SK-N-SH treated with all-trans-retinoic acid at 6 μM for 48 hours (cell line): ENCODE data around the gene LSAMP.
A peak's percentile ranks its signal among the peaks of the same experiment; 100 is the strongest.

ENCODE experiments used
- ATAC-seq: fragments of 200-7000 bp; cut with Tn5 transposase; 3 replicates; pipeline ENCODE4 v1.9.1; 2020; ENCODE audit warnings: mild to moderate bottlenecking, moderate library complexity
- ARNTL ChIP-seq: fragments of 450-650 bp; formaldehyde crosslinking; IDR thresholded peaks from 2 replicates; pipeline ENCODE4 v1.5.0; 2020; ENCODE audit warnings: low read depth, mild to moderate bottlenecking, moderate library complexity, borderline replicate concordance
- BACH2 ChIP-seq: fragments of 250-450 bp; sonication (Bioruptor Pico); IDR thresholded peaks from 2 replicates; pipeline ENCODE4 v1.9.0; 2021; ENCODE audit warnings: mild to moderate bottlenecking, borderline replicate concordance
- CREB5 ChIP-seq: fragments of 250-450 bp; sonication (Bioruptor Pico); IDR thresholded peaks from 2 replicates; pipeline ENCODE4 v1.5.1; 2020; ENCODE audit warnings: low read depth, mild to moderate bottlenecking, moderate library complexity
- CSDC2 ChIP-seq: fragments of 250-450 bp; sonication (Bioruptor Pico); IDR thresholded peaks from 2 replicates; pipeline ENCODE4 v1.5.0; 2020; ENCODE audit warnings: mild to moderate bottlenecking, moderate library complexity
- CSRNP3 ChIP-seq: fragments of 250-450 bp; sonication (Bioruptor Pico); IDR thresholded peaks from 2 replicates; pipeline ENCODE4 v1.5.1; 2021; ENCODE audit warnings: mild to moderate bottlenecking, moderate library complexity
- ESRRG ChIP-seq: fragments of 250-450 bp; sonication (Bioruptor Pico); IDR thresholded peaks from 2 replicates; pipeline ENCODE4 v1.6.1; 2021; ENCODE audit warnings: mild to moderate bottlenecking
- GLIS3 ChIP-seq: fragments of 250-450 bp; sonication (Bioruptor Pico); IDR thresholded peaks from 2 replicates; pipeline ENCODE4 v1.5.0; 2020; ENCODE audit warnings: mild to moderate bottlenecking, moderate library complexity
- ISL1 ChIP-seq: fragments of 250-450 bp; sonication (Bioruptor Pico); IDR thresholded peaks from 2 replicates; pipeline ENCODE4 v2.1.2; 2022; ENCODE audit warnings: mild to moderate bottlenecking, moderate library complexity
- OSR1 ChIP-seq: fragments of 250-450 bp; sonication (Bioruptor Pico); IDR thresholded peaks from 2 replicates; pipeline ENCODE4 v1.8.0; 2022; ENCODE audit warnings: moderate library complexity, mild to moderate bottlenecking, inconsistent platforms
- PATZ1 ChIP-seq: fragments of 250-450 bp; sonication (Bioruptor Pico); IDR thresholded peaks from 2 replicates; pipeline ENCODE4 v1.8.0; 2020; ENCODE audit warnings: mild to moderate bottlenecking, moderate library complexity, borderline replicate concordance
- PPARA ChIP-seq: fragments of 250-450 bp; sonication (Bioruptor Pico); IDR thresholded peaks from 2 replicates; pipeline ENCODE4 v1.5.0; 2020; ENCODE audit warnings: mild to moderate bottlenecking, borderline replicate concordance
- RARB ChIP-seq: fragments of 250-450 bp; sonication (Bioruptor Pico); IDR thresholded peaks from 2 replicates; pipeline ENCODE4 v1.8.0; 2021; ENCODE audit warnings: mild to moderate bottlenecking, moderate library complexity
- SNAI2 ChIP-seq: fragments of 250-450 bp; sonication (Bioruptor Pico); IDR thresholded peaks from 2 replicates; pipeline ENCODE4 v1.5.0; 2020; ENCODE audit warnings: mild to moderate bottlenecking, moderate library complexity
- TOX ChIP-seq: fragments of 250-450 bp; sonication (Bioruptor Pico); IDR thresholded peaks from 2 replicates; pipeline ENCODE4 v1.8.0; 2021; ENCODE audit warnings: mild to moderate bottlenecking, moderate library complexity, borderline replicate concordance
- TSHZ2 ChIP-seq: fragments of 250-450 bp; sonication (Bioruptor Pico); IDR thresholded peaks from 2 replicates; pipeline ENCODE4 v1.5.0; 2020; ENCODE audit warnings: mild to moderate bottlenecking, moderate library complexity
- ZC3H10 ChIP-seq: fragments of 250-450 bp; sonication (Bioruptor Pico); IDR thresholded peaks from 2 replicates; pipeline ENCODE4 v1.5.1; 2021; ENCODE audit warnings: mild to moderate bottlenecking, moderate library complexity
- ZFP3 ChIP-seq: fragments of 250-450 bp; sonication (Bioruptor Pico); IDR thresholded peaks from 2 replicates; pipeline ENCODE4 v1.5.0; 2020; ENCODE audit warnings: mild to moderate bottlenecking, moderate library complexity
- ZFP30 ChIP-seq: fragments of 450-650 bp; formaldehyde crosslinking; IDR thresholded peaks from 2 replicates; pipeline ENCODE4 v1.5.0; 2022; ENCODE audit warnings: mild to moderate bottlenecking, moderate library complexity
- ZNF565 ChIP-seq: fragments of 450-650 bp; formaldehyde crosslinking; conservative IDR thresholded peaks from 2 replicates; pipeline ENCODE4 v1.5.0; 2020; ENCODE audit warnings: low read depth, mild to moderate bottlenecking, moderate library complexity
- ZNF70 ChIP-seq: fragments of 450-650 bp; formaldehyde crosslinking; IDR thresholded peaks from 2 replicates; pipeline ENCODE4 v1.5.0; 2020; ENCODE audit warnings: mild to moderate bottlenecking, moderate library complexity
- ZNF8 ChIP-seq: fragments of 450-650 bp; formaldehyde crosslinking; IDR thresholded peaks from 2 replicates; pipeline ENCODE4 v1.5.0; 2020; ENCODE audit warnings: mild to moderate bottlenecking, moderate library complexity
- TF ChIP-seq, protein P1 (sequence below): fragments of 250-450 bp; sonication (Bioruptor Pico); IDR thresholded peaks from 2 replicates; pipeline ENCODE4 v1.8.0; 2021; ENCODE audit warnings: low read depth, mild to moderate bottlenecking, moderate library complexity, borderline replicate concordance

Gene LSAMP

DNA sequence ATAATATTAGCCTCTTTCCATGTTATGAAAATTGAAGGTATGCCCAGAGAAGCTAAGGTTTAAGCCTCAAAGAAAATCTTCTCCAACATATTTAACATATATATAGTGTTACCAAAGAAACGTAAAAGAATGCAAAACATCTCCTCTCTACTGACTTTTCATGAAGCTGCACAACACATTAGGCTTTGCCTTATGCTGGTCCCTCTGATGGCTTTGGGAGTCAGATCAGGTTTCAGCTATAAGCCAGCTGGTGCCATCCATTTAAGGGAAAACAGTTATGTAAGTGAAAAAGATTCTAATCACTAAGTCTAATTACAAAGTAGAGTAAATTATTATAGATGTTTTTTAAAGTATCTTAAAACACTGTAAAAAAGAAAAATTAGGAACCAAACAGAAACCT, 410.5 kb downstream of the LSAMP start:
- ATAC-seq: peak; percentile 78

DNA sequence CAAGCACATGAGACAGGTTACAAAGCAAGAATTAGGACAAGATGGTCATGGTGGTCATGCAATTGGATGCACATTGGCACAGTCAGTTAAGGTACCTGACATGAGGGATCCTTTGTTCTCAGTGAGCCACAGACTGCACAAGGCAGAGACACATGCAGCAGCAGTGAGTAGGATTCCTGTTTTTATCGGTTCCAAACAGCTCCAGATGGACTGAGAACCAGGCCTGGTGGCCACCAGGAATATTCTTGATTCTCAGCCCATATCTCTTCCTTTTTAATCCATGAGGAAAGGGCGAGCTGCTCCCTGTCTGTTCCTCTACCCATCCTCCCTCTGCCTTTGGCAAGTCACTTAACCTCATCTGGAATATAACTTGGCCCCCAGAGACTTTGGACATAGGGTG, 411.2 kb downstream of the LSAMP start:
- no peak for ATAC-seq
- TF ChIP-seq SNAI2 (CRISPR knock-in tag): no peak
- TF ChIP-seq ZNF565 (CRISPR knock-in tag): no peak
- TF ChIP-seq ISL1 (CRISPR knock-in tag): no peak
- no peak for TF ChIP-seq PATZ1
- TF ChIP-seq ZC3H10 (CRISPR knock-in tag): no peak
- TF ChIP-seq OSR1 (CRISPR knock-in tag): no peak
- no peak for TF ChIP-seq TOX (CRISPR knock-in tag)
- TF ChIP-seq ZFP3 (CRISPR knock-in tag): no peak
- no peak for TF ChIP-seq GLIS3
- no peak for TF ChIP-seq ZNF70 (CRISPR knock-in tag)
- no peak for TF ChIP-seq PPARA
- TF ChIP-seq TSHZ2 (CRISPR knock-in tag): no peak

More for the DNA sequence above, 410.5 kb downstream of the LSAMP start:
- no peak for TF ChIP-seq PPARA

DNA sequence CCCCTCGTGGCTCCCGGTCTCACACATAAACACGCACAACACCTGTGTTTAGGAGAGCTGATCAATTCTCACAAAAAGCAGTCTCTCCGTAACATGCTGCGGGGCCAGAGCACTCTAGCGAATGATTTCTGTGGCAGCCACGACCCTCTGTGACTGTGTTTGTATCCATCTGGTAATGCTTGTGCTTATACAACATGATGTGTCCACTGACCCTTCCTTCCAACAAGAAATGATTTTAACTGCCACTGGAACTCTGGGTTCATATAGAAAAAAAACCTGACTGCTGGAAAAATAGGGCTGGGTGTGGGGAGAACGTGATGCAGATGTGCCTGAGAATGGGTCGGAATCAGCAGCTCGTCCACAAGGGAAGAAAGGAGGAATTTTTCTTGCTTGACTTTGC, 411.8 kb downstream of the LSAMP start:
- TF ChIP-seq, protein P1, sequence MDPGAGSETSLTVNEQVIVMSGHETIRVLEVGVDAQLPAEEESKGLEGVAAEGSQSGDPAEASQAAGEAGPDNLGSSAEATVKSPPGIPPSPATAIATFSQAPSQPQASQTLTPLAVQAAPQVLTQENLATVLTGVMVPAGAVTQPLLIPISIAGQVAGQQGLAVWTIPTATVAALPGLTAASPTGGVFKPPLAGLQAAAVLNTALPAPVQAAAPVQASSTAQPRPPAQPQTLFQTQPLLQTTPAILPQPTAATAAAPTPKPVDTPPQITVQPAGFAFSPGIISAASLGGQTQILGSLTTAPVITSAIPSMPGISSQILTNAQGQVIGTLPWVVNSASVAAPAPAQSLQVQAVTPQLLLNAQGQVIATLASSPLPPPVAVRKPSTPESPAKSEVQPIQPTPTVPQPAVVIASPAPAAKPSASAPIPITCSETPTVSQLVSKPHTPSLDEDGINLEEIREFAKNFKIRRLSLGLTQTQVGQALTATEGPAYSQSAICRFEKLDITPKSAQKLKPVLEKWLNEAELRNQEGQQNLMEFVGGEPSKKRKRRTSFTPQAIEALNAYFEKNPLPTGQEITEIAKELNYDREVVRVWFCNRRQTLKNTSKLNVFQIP: no peak
- TF ChIP-seq ZFP30: no peak
- no peak for TF ChIP-seq CREB5 (CRISPR knock-in tag)
- TF ChIP-seq OSR1 (CRISPR knock-in tag): no peak
- TF ChIP-seq ZNF565 (CRISPR knock-in tag): no peak
- no peak for ATAC-seq

DNA sequence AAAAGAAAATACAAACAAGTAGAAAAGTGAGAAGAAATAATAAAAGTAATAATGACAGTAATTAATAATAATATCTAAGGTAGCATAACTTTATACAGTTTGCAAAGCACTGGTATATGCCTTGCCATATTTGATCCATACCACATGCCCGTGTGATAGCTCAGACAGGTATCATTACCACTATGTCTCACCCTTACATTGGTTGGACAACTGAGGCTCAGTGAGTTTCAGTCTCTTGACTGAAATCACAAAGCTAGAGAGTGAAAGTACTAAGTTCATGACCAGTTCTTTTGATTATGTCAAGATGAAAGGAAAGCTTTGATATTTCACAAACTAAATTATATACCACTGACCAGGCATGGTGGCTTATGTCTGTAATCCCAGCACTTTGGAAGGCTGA, 413.1 kb downstream of the LSAMP start:
- TF ChIP-seq ZNF565 (CRISPR knock-in tag): no peak
- no peak for TF ChIP-seq RARB
- no peak for TF ChIP-seq BACH2
- TF ChIP-seq ZNF8 (CRISPR knock-in tag): no peak
- no peak for TF ChIP-seq ARNTL (CRISPR knock-in tag)
- no peak for TF ChIP-seq PPARA
- no peak for TF ChIP-seq CSDC2
- no peak for TF ChIP-seq GLIS3
- no peak for TF ChIP-seq ESRRG (CRISPR knock-in tag)
- no peak for TF ChIP-seq CSRNP3 (CRISPR knock-in tag)
- no peak for TF ChIP-seq CREB5 (CRISPR knock-in tag)
- no peak for TF ChIP-seq ZNF70 (CRISPR knock-in tag)
- TF ChIP-seq ZFP30: no peak
- no peak for TF ChIP-seq OSR1 (CRISPR knock-in tag)
- no peak for ATAC-seq
